H9 (cell line): Measurements from ENCODE around the gene MRPL40. TPM values are rescaled to one million over a fixed set of nuclear protein-coding genes. Genes with fewer than 3 reads are reported as not detected.

Experiments
- DNase-seq: peaks from one replicate; pipeline ENCODE4 v3.0.0-alpha.2; 2017
- H2AFZ ChIP-seq: one replicate; pipeline ENCODE4 v1.6.1; 2013; ENCODE audit warnings: mild to moderate bottlenecking, low read length, control low read depth, moderate library complexity
- H2AK5ac ChIP-seq: 2 replicates; pipeline ENCODE4 v1.6.1; 2013; ENCODE audit warnings: low read length, control low read depth, mixed read lengths; ENCODE audit not compliant: insufficient read length
- H2BK120ac ChIP-seq: one replicate; pipeline ENCODE4 v1.6.1; 2013; ENCODE audit warnings: low read depth, mild to moderate bottlenecking, low read length, control low read depth, inconsistent platforms; ENCODE audit not compliant: poor library complexity, severe bottlenecking
- H2BK12ac ChIP-seq: 2 replicates; pipeline ENCODE4 v1.6.1; 2013; ENCODE audit warnings: low read length, control low read depth, mixed read lengths, low read depth; ENCODE audit not compliant: insufficient read length
- H2BK15ac ChIP-seq: 2 replicates; pipeline ENCODE4 v1.6.1; 2013; ENCODE audit warnings: low read depth, low read length, control low read depth
- H2BK20ac ChIP-seq: one replicate; pipeline ENCODE4 v1.6.1; 2013; ENCODE audit warnings: low read depth, mild to moderate bottlenecking, low read length, control low read depth, inconsistent platforms; ENCODE audit not compliant: poor library complexity, severe bottlenecking
- H2BK5ac ChIP-seq: 2 replicates; pipeline ENCODE4 v1.6.1; 2013; ENCODE audit warnings: low read length, control low read depth, mixed read lengths; ENCODE audit not compliant: insufficient read length
- H3K14ac ChIP-seq: 2 replicates; pipeline ENCODE4 v1.6.1; 2013; ENCODE audit warnings: low read length, control low read depth; ENCODE audit not compliant: insufficient read depth
- H3K18ac ChIP-seq: 2 replicates; pipeline ENCODE4 v1.6.1; 2013; ENCODE audit warnings: low read depth, mild to moderate bottlenecking, mixed read lengths, low read length, control low read depth; ENCODE audit not compliant: insufficient read length
- H3K23ac ChIP-seq: 2 replicates; pipeline ENCODE4 v1.6.1; 2013; ENCODE audit warnings: low read length, control low read depth, mixed read lengths, low read depth; ENCODE audit not compliant: insufficient read length
- H3K23me2 ChIP-seq: 2 replicates; pipeline ENCODE4 v1.6.1; 2013; ENCODE audit warnings: low read depth, mild to moderate bottlenecking, mixed read lengths, low read length, control low read depth; ENCODE audit not compliant: insufficient read length, poor library complexity, severe bottlenecking
- H3K27ac ChIP-seq: 2 replicates; pipeline ENCODE4 v1.5.1; 2013; ENCODE audit warnings: low read length, control low read depth, mixed read lengths, low read depth; ENCODE audit not compliant: insufficient read length
- H3K27me3 ChIP-seq: 2 replicates; pipeline ENCODE4 v1.6.1; 2013; ENCODE audit warnings: low read length, control low read depth, inconsistent platforms; ENCODE audit not compliant: insufficient read depth
- H3K4ac ChIP-seq: 2 replicates; pipeline ENCODE4 v1.6.1; 2013; ENCODE audit warnings: low read depth, mild to moderate bottlenecking, control low read depth, inconsistent platforms, low read length, moderate library complexity
- H3K4me1 ChIP-seq: 2 replicates; pipeline ENCODE4 v1.6.1; 2013; ENCODE audit warnings: low read length, control low read depth, inconsistent platforms; ENCODE audit not compliant: insufficient read depth
- H3K4me2 ChIP-seq: 2 replicates; pipeline ENCODE4 v1.6.1; 2013; ENCODE audit warnings: low read length, control low read depth, mixed read lengths; ENCODE audit not compliant: insufficient read length, insufficient read depth
- H3K56ac ChIP-seq: 2 replicates; pipeline ENCODE4 v1.6.1; 2013; ENCODE audit warnings: low read depth, mild to moderate bottlenecking, mixed read lengths, low read length, control low read depth; ENCODE audit not compliant: insufficient read length
- H3K79me1 ChIP-seq: 2 replicates; pipeline ENCODE4 v1.6.1; 2013; ENCODE audit warnings: low read depth, mild to moderate bottlenecking, moderate library complexity, low read length, control low read depth, inconsistent platforms; ENCODE audit not compliant: insufficient read depth, poor library complexity, severe bottlenecking
- H3K79me2 ChIP-seq: 2 replicates; pipeline ENCODE4 v1.6.1; 2013; ENCODE audit warnings: low read length, control low read depth, inconsistent platforms; ENCODE audit not compliant: insufficient read depth
- H3K9ac ChIP-seq: 2 replicates; pipeline ENCODE4 v1.6.1; 2013; ENCODE audit warnings: low read length, control low read depth, mixed read lengths; ENCODE audit not compliant: insufficient read length; ENCODE audit errors: extremely low read depth
- H3K9me3 ChIP-seq: one replicate; pipeline ENCODE4 v1.6.1; 2013; ENCODE audit warnings: low read depth, low read length, inconsistent platforms; ENCODE audit not compliant: control insufficient read depth
- H3T11ph ChIP-seq: one replicate; pipeline ENCODE4 v1.6.1; 2013; ENCODE audit warnings: mild to moderate bottlenecking, low read length, control low read depth, inconsistent platforms
- H4K20me1 ChIP-seq: one replicate; pipeline ENCODE4 v1.6.1; 2013; ENCODE audit not compliant: control insufficient read depth, insufficient read length, insufficient read depth
- H4K5ac ChIP-seq: 2 replicates; pipeline ENCODE4 v1.6.1; 2013; ENCODE audit warnings: low read depth, mild to moderate bottlenecking, mixed read lengths, low read length, control low read depth; ENCODE audit not compliant: insufficient read length
- H4K8ac ChIP-seq: replicated peaks from 2 replicates; pipeline ENCODE4 v1.6.1; 2013; ENCODE audit warnings: low read length, control low read depth, mixed read lengths, low read depth; ENCODE audit not compliant: insufficient read length
- H4K91ac ChIP-seq: 2 replicates; pipeline ENCODE4 v1.6.1; 2013; ENCODE audit warnings: low read depth, mild to moderate bottlenecking, moderate library complexity, mixed read lengths, low read length, control low read depth; ENCODE audit not compliant: insufficient read length
- H3K27ac Mint-ChIP-seq, 3 experiments: 2 replicates in 2 of 3; 3 replicates in 1 of 3; pipeline ENCODE4 v1.8.0; 2020 to 2021; ENCODE audit warnings: mixed read lengths in 3 of 3, mild to moderate bottlenecking in 1 of 3, moderate library complexity in 1 of 3
- H3K27me3 Mint-ChIP-seq: 2 replicates; pipeline ENCODE4 v1.8.0; 2021; ENCODE audit warnings: low read depth, mild to moderate bottlenecking, moderate library complexity, mixed read lengths
- H3K36me3 Mint-ChIP-seq, 3 experiments: 2 replicates in 2 of 3; 3 replicates in 1 of 3; pipeline ENCODE4 v1.8.0; 2020 to 2021; ENCODE audit warnings: low read depth in 3 of 3, mixed read lengths in 3 of 3; ENCODE audit not compliant: insufficient read depth in 1 of 3
- H3K4me1 Mint-ChIP-seq, 2 experiments: 2 replicates each; pipeline ENCODE4 v1.8.0; 2020; ENCODE audit warnings: mixed read lengths in 2 of 2
- H3K4me3 Mint-ChIP-seq, 2 experiments: 2 replicates in 1 of 2; 3 replicates in 1 of 2; pipeline ENCODE4 v1.8.0; 2020 to 2021; ENCODE audit warnings: mild to moderate bottlenecking in 2 of 2, mixed read lengths in 2 of 2, moderate library complexity in 1 of 2
- H3K9me3 Mint-ChIP-seq, 2 experiments: 2 replicates in 1 of 2; 3 replicates in 1 of 2; pipeline ENCODE4 v1.8.0; 2020; ENCODE audit warnings: mild to moderate bottlenecking in 2 of 2, mixed read lengths in 2 of 2, moderate library complexity in 1 of 2
- WGBS: extraction: QIAGEN DNeasy Blood & Tissue Kit; methylation state at CpG from one replicate; pipeline ENCODE4 v1.1.7; 2013; ENCODE audit warnings: missing lambda C conversion rate, low lambda C conversion rate, mixed read lengths; ENCODE audit not compliant: insufficient read length; ENCODE audit errors: extremely low coverage; 5-methylcytosine and 5-hydroxymethylcytosine counted together
- total RNA-seq: library from RNA; stranded (reverse); gene quantifications from 2 replicates; pipeline ENCODE4 v1.2.1, GENCODE V29; 2021
- TF ChIP-seq, protein P1 (sequence below): fragments of 200-600 bp; sonication (generic); conservative IDR thresholded peaks from 3 replicates; pipeline ENCODE4 v1.8.0; 2021; ENCODE audit warnings: antibody characterized with exemption, mild to moderate bottlenecking

MRPL40 gene
- total RNA-seq, 1 experiment from 2014 or later: 15.2 TPM

DNA sequence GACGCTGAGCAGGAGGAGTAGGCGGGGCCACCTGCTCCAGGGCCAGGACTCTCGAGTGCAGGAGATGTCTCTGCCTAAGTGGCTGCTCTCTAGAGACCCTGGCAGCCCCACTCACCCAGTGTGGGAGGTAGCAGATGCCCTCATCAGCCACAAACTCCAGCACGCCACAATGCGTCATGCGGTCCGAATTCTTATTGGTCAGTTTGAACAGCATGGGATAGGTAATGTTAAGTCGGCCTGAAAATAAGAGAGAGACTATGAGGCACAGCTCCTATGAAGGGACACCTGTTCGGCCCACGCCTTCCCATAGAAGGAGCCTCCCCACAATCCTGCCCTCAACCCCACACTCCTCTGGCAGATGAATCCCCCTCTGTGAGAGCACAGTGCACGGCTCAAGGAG lies 39.2 kb downstream of the MRPL40 start:
- Histone ChIP-seq H2BK120ac (no peak overlapping the region), H3K4me1 (no peaks in the 10 kb centered on the region), H4K91ac (no peak overlapping the region), H2AK5ac (no peak overlapping the region), H3K9ac (no peak overlapping the region), H3K9me3 (no peaks in the 10 kb centered on the region), H3K23me2 (no peaks in the 10 kb centered on the region), H2AFZ (no peak overlapping the region), H3K27ac (no peak overlapping the region), H3K4me2 (no peak overlapping the region), H3K79me2 (peaks cover 2% of the 10 kb centered on the region; the same call in 1 of the 2 replicates), H3K4ac (no peak overlapping the region), H3K14ac (no peak overlapping the region), H3K27me3 (no peaks in the 10 kb centered on the region), H3T11ph (no peak overlapping the region), H4K20me1 (no peaks in the 10 kb centered on the region), H3K79me1 (peaks cover 3% of the 10 kb centered on the region), H3K18ac (no peak overlapping the region), H2BK5ac (no peak overlapping the region), H2BK12ac (no peak overlapping the region), H4K5ac (no peak overlapping the region), H3K23ac (no peak overlapping the region), H2BK20ac (no peak overlapping the region), H4K8ac (no peak overlapping the region), H3K56ac (no peak overlapping the region), H2BK15ac (no peak overlapping the region)
- DNase-seq: no peak
- H3K4me1 Mint-ChIP-seq: no peaks in the 10 kb centered on the region
- H3K27ac Mint-ChIP-seq: no peak overlapping the region
- no peaks in the 10 kb centered on the region for H3K27me3 Mint-ChIP-seq
- WGBS: no CpG with 5 or more reads among the region's 11 CpGs
- no peak overlapping the region for H3K4me3 Mint-ChIP-seq
- no peaks in the 10 kb centered on the region; a peak in 1 of 5 replicates for H3K9me3 Mint-ChIP-seq
- TF ChIP-seq, protein P1, sequence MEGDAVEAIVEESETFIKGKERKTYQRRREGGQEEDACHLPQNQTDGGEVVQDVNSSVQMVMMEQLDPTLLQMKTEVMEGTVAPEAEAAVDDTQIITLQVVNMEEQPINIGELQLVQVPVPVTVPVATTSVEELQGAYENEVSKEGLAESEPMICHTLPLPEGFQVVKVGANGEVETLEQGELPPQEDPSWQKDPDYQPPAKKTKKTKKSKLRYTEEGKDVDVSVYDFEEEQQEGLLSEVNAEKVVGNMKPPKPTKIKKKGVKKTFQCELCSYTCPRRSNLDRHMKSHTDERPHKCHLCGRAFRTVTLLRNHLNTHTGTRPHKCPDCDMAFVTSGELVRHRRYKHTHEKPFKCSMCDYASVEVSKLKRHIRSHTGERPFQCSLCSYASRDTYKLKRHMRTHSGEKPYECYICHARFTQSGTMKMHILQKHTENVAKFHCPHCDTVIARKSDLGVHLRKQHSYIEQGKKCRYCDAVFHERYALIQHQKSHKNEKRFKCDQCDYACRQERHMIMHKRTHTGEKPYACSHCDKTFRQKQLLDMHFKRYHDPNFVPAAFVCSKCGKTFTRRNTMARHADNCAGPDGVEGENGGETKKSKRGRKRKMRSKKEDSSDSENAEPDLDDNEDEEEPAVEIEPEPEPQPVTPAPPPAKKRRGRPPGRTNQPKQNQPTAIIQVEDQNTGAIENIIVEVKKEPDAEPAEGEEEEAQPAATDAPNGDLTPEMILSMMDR: no peak
- H3K36me3 Mint-ChIP-seq: peaks cover 46 to 80% (median 70%) of the 10 kb centered on the region in 3 experiments; a peak in 6 of 7 replicates
